T47D (cell line): ENCODE measurements around the gene PREB.

Experiments used
- DNase-seq, 2 experiments: peaks; one replicate each; pipeline versions ENCODE4 v3.0.0 to v3.0.0-alpha.2; 2011 to 2012; ENCODE audit warnings: low read depth in 1 of 2, low spot score in 1 of 2
- JUND ChIP-seq: IDR thresholded peaks from 2 replicates; pipeline ENCODE4 v1.6.1; 2012; ENCODE audit warnings: low read depth
- in situ Hi-C: cut with HindIII; loops from 2 replicates; pipeline ENCODE4 v1.10.0; 2016; ENCODE audit warnings: low sequenced_read_pairs, low pct_unique_long_range_greater_than_20kb

Gene PREB

DNA sequence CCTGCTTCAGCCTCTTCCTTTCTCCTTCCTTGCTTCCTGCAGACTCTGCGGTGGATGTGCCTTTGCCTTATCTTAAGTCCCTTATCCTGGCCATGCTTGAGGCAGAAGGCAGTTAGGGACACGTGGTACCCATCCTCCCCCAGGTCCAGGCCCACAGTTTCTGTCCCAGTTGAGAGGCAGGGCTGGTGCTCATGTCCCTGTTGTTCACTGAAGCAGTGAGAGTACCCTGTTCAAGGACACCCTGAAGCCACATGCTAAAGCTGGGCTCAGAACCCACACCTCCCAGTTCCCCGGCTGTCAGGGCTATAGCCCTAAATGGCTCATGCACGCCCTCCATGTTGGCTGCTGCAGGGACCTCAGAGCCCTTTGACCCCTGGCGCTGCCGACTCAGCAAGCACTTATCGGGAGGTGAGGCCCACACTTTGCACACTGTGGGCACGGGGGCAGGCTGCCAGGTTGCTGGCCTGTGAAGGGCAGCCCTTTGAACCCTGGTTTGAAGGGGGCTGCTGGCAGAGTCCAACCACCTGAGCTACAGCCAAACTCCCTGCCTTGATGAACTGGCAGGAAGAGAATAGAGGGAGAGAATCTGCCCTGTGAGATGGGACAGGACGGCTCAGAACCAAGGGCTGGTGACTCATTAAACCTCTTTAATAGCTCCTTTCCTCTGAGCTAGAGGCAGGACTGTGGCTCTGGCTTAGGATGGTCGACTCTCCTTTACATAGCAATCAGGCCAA, 41.6 kb downstream of the PREB start:
- no peak for TF ChIP-seq JUND
- in situ Hi-C loops: no loop called here
- DNase-seq: no peak

DNA sequence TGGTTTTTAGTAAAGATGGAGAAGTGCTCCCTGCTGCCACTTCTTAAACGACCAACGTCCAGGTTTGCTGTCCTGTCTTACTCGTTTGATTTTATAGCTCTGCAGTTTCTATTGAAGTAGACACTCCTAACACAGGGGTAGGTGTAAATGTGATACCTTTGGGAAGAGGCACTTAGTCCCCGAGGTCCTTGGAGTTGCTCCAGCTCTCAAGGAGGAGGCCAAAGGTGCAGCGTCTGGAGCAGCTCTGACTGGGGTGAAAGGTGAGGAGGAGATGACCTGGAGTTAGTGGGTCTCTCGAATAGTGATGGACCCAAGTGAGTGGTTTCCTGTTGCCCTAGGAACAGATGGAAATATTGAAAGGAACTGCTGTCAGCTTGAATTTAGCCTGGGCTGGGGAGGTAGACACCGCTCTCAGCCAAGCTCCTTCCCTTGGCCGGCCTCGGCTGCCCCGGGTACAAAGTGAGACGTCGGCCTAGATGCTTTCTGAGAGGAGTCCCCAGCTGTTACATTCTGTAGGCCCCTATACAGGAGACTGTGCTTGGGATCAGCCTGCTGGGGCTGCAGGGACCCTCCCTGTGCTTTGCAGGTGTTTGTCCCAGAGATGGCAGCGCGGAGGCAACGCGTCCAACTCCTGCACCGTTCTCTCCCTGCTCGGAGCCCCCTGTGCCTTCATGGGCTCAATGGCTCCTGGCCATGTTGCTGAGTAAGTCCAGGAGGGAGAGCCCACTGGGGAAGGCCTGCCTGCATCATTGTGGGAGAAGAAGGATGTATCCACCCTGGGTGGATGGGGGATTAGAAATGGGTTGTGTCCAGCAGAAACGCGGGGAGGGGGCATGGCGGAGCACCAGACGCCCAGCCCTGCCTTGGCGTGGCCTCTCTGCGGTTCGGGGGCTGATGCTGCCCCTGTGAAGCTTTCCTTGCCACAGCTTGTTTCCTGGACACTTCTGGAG, 42.4 kb downstream of the PREB start:
- in situ Hi-C loops: no loop called here
- TF ChIP-seq JUND: no peak
- no peak for DNase-seq

DNA sequence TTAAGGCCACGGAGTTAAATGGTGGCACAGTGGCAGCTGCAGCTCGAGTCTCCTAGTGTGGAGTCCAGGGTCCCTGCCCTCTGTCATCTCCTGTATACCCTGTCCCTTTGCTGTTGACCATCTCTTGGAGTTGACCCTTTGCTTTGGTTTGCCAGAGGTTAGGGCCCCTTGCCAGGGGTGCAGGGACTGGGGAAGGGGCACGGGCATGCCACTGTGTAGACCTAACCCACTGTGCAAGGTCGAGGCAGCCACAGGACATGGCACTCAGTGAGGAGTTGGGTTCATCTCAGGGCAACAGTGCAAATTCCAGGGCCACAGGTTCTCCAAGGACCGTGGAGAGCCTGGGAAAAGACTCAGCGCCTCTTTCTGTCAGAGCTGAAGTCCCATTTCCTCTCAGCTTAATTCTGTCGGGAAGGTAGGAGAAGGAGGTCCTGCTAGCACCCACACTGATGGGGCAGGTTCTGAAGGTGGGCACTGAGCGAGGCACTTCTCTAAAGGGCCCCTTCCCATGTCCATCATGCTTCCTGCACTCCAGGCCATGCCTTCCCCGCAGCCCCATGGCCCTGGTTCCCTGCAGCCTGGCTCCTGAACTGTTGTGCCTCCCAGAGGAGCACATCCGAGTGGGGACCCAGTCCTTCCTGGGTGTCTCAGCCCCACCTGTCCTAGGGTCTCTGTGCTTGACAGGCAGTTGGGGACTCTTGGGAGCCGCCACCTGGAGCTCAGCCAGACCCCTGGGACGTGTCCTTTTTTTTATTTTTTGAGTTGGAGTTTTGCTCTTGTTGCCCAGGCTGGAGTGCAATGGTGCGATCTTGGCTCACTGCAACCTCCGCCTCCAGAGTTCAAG, 45.1 kb downstream of the PREB start:
- in situ Hi-C loops: no loop called here
- DNase-seq: no peak
- no peak for TF ChIP-seq JUND

DNA sequence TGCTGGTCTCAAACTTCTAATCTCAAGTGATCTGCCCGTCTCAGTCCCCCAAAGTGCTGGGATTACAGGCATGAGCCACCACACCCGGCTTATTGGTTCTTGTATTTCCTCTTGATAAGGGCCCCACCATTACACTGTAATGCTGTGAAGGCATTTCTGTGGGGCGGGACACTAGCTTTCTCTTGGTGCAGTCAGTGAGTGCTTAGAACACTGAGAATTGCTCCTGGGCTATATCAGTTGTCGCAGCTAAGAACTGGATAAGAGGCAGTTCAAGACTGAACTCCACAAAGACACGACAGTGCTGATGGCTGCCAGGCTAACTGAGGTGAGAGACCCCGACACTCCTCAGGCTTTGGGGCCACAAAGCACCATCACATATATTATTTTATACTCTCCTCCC, 45.8 kb downstream of the PREB start:
- in situ Hi-C loops: no loop called here
- no peak for DNase-seq

DNA sequence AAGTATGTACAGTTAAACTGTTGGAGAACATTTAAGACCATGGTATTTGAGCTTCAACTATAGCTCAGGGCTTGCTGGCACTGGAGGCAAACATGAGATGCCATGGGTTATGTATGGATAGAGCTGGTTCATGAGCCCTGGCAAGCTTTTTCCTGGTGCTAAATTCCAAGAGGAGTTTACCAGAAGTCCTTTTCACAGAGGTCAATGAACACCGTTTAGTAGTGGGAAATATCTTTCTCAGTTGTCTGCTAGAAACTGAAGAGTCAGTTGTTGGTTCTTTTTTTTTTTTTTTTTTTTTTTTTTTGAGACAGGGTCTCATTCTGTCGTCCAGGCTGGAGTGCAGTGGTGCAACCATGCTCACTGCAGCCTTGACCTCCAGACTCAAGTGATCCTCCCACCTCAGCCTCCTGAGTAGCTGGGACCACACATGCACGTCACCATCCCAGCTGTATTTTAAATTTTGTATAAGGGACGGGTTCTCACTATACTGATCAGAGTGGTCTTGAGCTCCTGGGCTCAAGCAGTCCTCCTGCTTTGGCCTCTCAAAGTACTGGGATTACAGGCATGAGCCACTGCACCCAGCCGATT, 46.5 kb downstream of the PREB start:
- TF ChIP-seq JUND: no peak
- no peak for DNase-seq

More for the DNA sequence above, 45.8 kb downstream of the PREB start:
- no peak for TF ChIP-seq JUND

DNA sequence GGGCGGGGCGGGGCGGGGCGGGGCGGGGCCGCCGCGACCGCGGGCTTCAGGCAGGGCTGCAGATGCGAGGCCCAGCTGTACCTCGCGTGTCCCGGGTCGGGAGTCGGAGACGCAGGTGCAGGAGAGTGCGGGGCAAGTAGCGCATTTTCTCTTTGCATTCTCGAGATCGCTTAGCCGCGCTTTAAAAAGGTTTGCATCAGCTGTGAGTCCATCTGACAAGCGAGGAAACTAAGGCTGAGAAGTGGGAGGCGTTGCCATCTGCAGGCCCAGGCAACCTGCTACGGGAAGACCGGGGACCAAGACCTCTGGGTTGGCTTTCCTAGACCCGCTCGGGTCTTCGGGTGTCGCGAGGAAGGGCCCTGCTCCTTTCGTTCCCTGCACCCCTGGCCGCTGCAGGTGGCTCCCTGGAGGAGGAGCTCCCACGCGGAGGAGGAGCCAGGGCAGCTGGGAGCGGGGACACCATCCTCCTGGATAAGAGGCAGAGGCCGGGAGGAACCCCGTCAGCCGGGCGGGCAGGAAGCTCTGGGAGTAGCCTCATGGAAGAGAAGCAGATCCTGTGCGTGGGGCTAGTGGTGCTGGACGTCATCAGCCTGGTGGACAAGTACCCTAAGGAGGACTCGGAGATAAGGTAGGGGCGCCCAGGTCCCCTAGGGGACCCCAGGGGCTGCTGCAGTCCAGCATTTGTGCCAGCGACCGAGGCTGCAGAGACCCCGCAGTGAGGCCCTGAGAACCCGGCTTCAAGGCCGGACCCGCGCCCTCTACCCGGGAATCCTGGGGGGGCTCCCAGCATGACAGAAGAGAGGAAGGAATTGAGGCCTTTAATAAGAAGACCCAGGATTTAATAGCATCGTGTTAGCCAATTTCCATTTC, 47.5 kb downstream of the PREB start, which contains the start of gene KHK:
TSS of gene KHK (plus strand) at position 49 of the 870 bp plus-strand sequence. CDS start at position 537, 488 bp downstream.
- TF ChIP-seq JUND: no peak
- peak; percentile 44 to 69 for DNase-seq
- in situ Hi-C loops: no loop called here

More for the DNA sequence above, 46.5 kb downstream of the PREB start:
- in situ Hi-C loops: no loop called here

DNA sequence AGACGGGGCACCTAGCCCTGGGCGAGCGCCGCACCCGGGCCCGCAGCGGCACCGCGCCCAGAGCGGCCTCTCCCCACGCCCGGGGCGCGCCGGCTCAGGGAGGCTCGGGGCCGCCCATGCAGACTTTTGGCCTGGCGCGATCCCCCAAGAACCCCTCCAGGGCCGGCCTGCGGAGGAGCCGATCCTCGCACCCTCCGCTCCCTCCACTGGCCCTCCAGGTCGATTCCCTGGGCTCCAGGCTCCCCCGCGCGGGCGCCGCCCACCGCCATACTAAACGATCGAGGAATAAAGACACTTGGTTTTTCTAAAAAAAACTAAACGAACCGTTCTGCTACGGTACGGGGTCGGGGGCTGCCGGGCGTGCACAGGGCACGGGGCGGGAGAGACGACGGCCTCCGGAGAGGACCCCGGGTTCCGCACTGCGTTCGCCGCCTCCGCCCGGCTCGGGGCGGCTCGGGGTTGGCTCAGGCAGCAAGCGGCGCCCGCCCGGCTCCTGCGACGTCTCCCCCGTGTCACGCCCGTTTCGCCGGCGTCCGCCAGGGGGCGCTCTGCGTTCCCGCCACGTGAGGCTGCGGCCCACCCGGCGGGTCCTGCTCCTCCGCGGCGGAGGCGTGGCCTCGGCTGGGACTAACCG, 48.2 kb downstream of the PREB start:
- no peak for TF ChIP-seq JUND
- peak; percentile 91 to 93 for DNase-seq
- in situ Hi-C loops: no loop called here

DNA sequence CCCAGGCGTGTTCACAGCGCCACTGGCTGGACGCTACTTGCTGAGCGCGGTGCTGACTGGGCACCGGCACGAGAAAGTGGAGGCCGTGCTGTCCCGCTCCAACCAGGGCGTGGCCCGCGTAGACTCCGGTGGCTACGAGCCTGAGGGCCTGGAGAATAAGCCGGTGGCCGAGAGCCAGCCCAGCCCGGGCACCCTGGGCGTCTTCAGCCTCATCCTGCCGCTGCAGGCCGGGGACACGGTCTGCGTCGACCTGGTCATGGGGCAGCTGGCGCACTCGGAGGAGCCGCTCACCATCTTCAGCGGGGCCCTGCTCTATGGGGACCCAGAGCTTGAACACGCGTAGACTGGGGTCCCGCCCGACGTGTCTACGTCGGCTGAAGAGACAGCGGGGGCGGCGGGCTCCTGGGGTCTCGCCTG, 48.8 kb downstream of the PREB start:
- TF ChIP-seq JUND: no peak
- peak; percentile 55 to 64 for DNase-seq
- in situ Hi-C loops: no loop called here

DNA sequence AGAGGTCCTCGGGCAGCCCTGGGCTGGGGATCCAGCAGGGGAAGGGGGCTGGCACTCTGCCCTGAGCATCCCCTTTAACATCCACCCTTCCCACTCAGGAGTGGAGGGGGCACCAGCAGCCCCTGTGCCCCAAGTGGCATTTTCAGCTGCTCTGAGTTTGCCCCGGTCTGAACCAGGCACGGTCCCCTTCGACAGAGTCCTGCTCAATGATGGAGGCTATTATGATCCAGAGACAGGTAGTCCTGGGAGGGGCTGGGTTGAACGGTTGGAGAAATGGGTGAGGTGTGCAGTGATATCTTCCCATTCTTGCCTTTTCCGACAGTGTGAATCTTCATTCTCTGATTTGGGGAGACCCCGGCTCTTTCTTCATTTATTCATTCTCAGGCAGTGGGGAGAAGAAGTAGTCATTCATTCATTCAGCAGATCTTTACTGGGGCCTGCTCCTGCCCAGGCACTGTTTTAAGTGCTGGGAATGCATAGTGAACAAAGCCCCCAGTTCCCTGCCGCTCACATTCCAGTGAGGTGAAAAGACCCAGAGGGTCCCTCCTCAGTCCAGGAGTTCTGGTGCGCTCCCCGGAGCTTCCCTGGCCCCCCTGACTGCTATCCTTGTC, 49.3 kb downstream of the PREB start:
- no peak for DNase-seq
- in situ Hi-C loops: no loop called here
- no peak for TF ChIP-seq JUND

DNA sequence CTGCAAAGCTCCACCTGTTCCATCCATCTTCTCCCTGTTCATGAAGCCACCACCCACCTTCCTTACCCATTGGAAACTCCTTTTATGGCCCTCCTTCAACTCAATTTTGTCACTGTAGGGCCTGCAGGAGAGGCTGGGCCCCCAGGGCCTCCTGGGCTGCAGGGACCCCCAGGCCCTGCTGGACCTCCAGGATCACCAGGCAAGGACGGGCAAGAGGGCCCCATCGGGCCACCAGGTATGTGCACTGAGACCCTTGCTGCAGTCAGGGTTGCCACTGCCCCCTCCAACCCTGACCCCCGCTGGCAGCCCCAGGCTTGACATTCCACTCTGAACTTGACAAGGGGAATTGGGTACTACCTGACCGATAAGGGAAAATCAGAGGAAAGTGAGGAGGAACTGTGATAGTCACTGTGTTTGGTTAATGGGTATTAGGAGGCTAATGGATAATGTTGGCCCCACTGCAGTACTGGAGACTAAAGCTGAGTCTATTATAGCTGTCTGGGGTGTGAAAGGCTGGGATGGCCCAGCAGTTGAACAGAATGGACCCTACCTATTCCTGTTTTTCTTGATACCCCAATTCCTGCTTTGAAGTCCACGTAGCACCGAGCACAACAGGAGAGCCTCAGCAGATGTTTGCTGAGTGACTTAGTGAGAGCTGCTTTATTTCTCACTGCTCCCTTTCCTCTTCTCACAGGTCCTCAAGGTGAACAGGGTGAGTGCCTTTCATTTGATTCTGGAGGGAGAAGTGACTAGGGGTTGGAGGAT, 50.0 kb downstream of the PREB start:
- no peak for TF ChIP-seq JUND
- in situ Hi-C loops: no loop called here
- no peak for DNase-seq
